Body of pancreas (tissue), 4 donors: ENCODE data around the gene SH3BP4.

Experiments
- POLR2A ChIP-seq, 3 donors: fragments of 450-650 bp; IDR thresholded peaks; one replicate each; pipeline ENCODE4 v1.6.1; 2016; ENCODE audit warnings: antibody characterized with exemption in 3 of 3, mild to moderate bottlenecking in 2 of 3
- TF ChIP-seq, protein P1 (sequence below), 7 experiments: fragments of 450-650 bp in 4 of 7; fragments of 200-600 bp in 3 of 7; sonication (generic) in 3 of 7; IDR thresholded peaks; one replicate each; pipeline ENCODE4 v1.5.1; 2016 to 2019; ENCODE audit warnings: antibody characterized with exemption in 7 of 7

- TF ChIP-seq, protein P1, sequence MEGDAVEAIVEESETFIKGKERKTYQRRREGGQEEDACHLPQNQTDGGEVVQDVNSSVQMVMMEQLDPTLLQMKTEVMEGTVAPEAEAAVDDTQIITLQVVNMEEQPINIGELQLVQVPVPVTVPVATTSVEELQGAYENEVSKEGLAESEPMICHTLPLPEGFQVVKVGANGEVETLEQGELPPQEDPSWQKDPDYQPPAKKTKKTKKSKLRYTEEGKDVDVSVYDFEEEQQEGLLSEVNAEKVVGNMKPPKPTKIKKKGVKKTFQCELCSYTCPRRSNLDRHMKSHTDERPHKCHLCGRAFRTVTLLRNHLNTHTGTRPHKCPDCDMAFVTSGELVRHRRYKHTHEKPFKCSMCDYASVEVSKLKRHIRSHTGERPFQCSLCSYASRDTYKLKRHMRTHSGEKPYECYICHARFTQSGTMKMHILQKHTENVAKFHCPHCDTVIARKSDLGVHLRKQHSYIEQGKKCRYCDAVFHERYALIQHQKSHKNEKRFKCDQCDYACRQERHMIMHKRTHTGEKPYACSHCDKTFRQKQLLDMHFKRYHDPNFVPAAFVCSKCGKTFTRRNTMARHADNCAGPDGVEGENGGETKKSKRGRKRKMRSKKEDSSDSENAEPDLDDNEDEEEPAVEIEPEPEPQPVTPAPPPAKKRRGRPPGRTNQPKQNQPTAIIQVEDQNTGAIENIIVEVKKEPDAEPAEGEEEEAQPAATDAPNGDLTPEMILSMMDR (IDR thresholded peaks at IDR 0.05) = no peak
- TF ChIP-seq POLR2A (IDR thresholded peaks at IDR 0.05) = no peak
These were observed 20.4 kb upstream of the SH3BP4 start for GRCh38 chr2:234931371-234931770.
